ENCODE data around the gene ADORA1. TPM values are rescaled to one million over a fixed set of nuclear protein-coding genes. Genes with fewer than 3 reads are reported as not detected.

Gene ADORA1
- total and polyA plus RNA-seq, 2 of the 4 experiments (the other 2 are of a cell fraction), result 0.36 to 0.56 TPM

GRCh38 chr1:203145321-203146041, 18.0 kb downstream of the ADORA1 start:
- no peaks in the 10 kb centered on the region; the same call in 1 of the 2 replicates for H3K4me1 ChIP-seq (ENCODE audit: control insufficient read depth, insufficient read depth, low read length)
- H3K56ac ChIP-seq (ENCODE audit: extremely low read depth, insufficient read depth, low read length), result no peak overlapping the region
- H2BK5ac ChIP-seq (ENCODE audit: low read depth, low read length, poor library complexity, severe bottlenecking), result no peak overlapping the region
- H3K14ac ChIP-seq (replicated peaks; ENCODE audit: low read depth, low read length), result no peak overlapping the region
- no peak overlapping the region for H3K18ac ChIP-seq (ENCODE audit: low read depth, low read length)
- no peak overlapping the region for H2AK5ac ChIP-seq (ENCODE audit: low read depth, low read length)
- H2BK120ac ChIP-seq (ENCODE audit: low read depth, low read length), result no peak overlapping the region
- no peak overlapping the region for H3K4ac ChIP-seq (ENCODE audit: low read depth, low read length)
- H4K20me1 ChIP-seq (ENCODE audit: insufficient read depth, low read length), result no peaks in the 10 kb centered on the region
- CTCF ChIA-PET, result no interaction called here
- ATAC-seq (ENCODE audit: low read depth) (no peak), DNase-seq (no peak)
- no peak overlapping the region for H4K5ac ChIP-seq (ENCODE audit: low read depth, low read length)
- H3K9me1 ChIP-seq (ENCODE audit: insufficient read depth, low read length), result no peaks in the 10 kb centered on the region
- no peak overlapping the region for H3K9ac ChIP-seq (ENCODE audit: low read depth, low read length)
- H4K91ac ChIP-seq (ENCODE audit: insufficient read depth, low read depth, low read length), result no peak overlapping the region
- H3K27me3 ChIP-seq (ENCODE audit: control insufficient read depth, insufficient read depth, low read length), result peaks cover 9% of the 10 kb centered on the region
- H3K36me3 ChIP-seq (ENCODE audit: control insufficient read depth, insufficient read depth, low read length), result no peaks in the 10 kb centered on the region
- no peak overlapping the region for H3K4me3 ChIP-seq (ENCODE audit: insufficient read depth, low read depth, low read length)
- 80% methylated on average over 1 of the region's 13 CpGs; no CpG with 5 or more reads in 1 of the 2 experiments for WGBS, 2 experiments (ENCODE audit: extremely low coverage in 2 of 2, insufficient read length in 1 of 2)
- no peak overlapping the region for H2AFZ ChIP-seq (replicated peaks; ENCODE audit: low read length, poor library complexity)
- no peak overlapping the region for H4K8ac ChIP-seq (ENCODE audit: low read depth in 2 of 2, low read length in 2 of 2)
- POLR2A ChIA-PET (ENCODE audit: unreplicated experiment), result no interaction called here
- no peak overlapping the region for H3K4me2 ChIP-seq (ENCODE audit: low read depth, low read length)
- H2AK9ac ChIP-seq (replicated peaks; ENCODE audit: low read depth, low read length, poor library complexity), result no peak overlapping the region
- H3K23ac ChIP-seq (ENCODE audit: low read depth, low read length), result no peak overlapping the region
- no peak overlapping the region for H3K27ac ChIP-seq (ENCODE audit: insufficient read depth, low read length)
- H3K79me1 ChIP-seq (ENCODE audit: low read depth in 1 of 2, low read length in 2 of 2), result no peaks in the 10 kb centered on the region
- intact Hi-C loops (cut with micrococcal nuclease) (no loop called here), in situ Hi-C loops (cut with MboI; ENCODE audit: low sequenced_read_pairs) (no loop called here), dilution Hi-C loops (cut with HindIII; ENCODE audit: low sequenced_read_pairs, unreplicated experiment) (no loop called here)
- H2BK15ac ChIP-seq (ENCODE audit: low read depth, low read length), result no peak overlapping the region
- TF ChIP-seq RFX5 (IDR thresholded peaks at IDR 0.05; ENCODE audit: low read depth, low read length) (no peak), MAFK (IDR thresholded peaks at IDR 0.05; ENCODE audit: low read depth, low read length) (no peak), MXI1 (IDR thresholded peaks at IDR 0.05; ENCODE audit: borderline replicate concordance, low read depth, low read length) (no peak), MAZ (IDR thresholded peaks at IDR 0.05; ENCODE audit: borderline replicate concordance, low read depth, low read length) (no peak), RAD21 (IDR thresholded peaks at IDR 0.05; ENCODE audit: low read length) (no peak), ELK1 (IDR thresholded peaks at IDR 0.05; ENCODE audit: borderline replicate concordance, low read depth, low read length) (no peak), SMC3 (IDR thresholded peaks at IDR 0.05; ENCODE audit: low read depth, low read length) (no peak), CTCF (conservative IDR thresholded peaks at IDR 0.05; ENCODE audit: low read depth, low read length) (no peak), POLR2A (IDR thresholded peaks at IDR 0.05; ENCODE audit: low read depth, low read length) (no peak)
- H2BK20ac ChIP-seq (ENCODE audit: low read depth, low read length), result no peak overlapping the region
- peaks cover 2% of the 10 kb centered on the region; the same call in 1 of the 2 replicates for H3K9me3 ChIP-seq (ENCODE audit: control insufficient read depth, insufficient read depth, low read length)
- no TSS peak for BruUV-seq (replicated peaks)

Data from IMR-90 (cell line).